Right lobe of liver (tissue), 4 donors: ENCODE data around the gene ZMYND8.

Experiments used
- CTCF ChIP-seq, 4 donors: fragments of 200-600 bp in 3 of 4; fragments of 450-650 bp in 1 of 4; IDR thresholded peaks; one replicate each; pipeline versions ENCODE4 v1.5.1 to v1.8.0; 2016 to 2022; ENCODE audit warnings: antibody characterized with exemption in 4 of 4, mild to moderate bottlenecking in 2 of 4
- POLR2A ChIP-seq: fragments of 450-650 bp; IDR thresholded peaks from one replicate; pipeline ENCODE4 v1.6.1; 2017; ENCODE audit warnings: antibody characterized with exemption, mild to moderate bottlenecking
- donor health status: DM: no; HTN: no; CAD: no.
- donor health status: DM: no; HTN: no; CAD: no.
- donor health status: DM: no; HTN: yes; CAD: no.

DNA sequence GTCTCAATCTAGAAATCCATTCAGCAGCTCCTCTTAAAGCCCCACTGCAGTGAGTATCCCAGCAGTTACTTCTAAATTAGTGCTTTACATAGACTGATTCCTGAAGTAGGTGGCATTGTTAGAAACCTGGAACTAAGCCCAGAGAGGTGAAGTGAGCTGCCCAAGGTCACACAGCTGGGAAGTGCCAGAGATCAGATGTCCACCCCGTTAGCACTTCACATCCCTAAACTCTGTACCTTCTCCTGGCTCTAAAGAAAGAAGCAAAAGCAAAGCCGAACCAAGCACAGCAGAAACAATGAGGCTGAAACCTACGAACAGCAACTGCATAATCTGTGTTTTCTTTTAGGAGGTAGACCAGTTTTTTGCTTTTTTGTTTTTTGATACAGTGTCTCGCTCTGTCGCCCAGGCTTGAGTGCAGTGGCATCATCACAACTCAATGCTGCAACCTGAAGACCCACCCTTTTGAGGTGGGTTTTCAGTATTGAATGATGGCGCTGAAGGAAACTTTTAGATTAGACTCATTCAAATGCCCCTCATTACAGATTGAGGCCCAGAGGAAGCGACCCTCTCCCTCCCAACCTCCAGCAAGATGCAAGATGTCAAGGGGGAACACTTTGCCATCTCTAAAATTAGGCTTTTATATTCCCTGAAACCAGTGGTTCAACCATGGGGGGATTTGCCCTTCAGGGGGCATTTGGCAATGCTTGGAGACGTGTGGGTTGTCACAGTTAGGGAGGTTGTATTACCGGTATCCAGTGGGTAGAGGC lies 3.2 kb upstream of the ZMYND8 start:
- TF ChIP-seq CTCF (IDR thresholded peaks at IDR 0.05) (no peak), POLR2A (no peak)
